Ureter (tissue), 1 donor: ENCODE measurements around the gene EYS. TPM values are rescaled to one million over a fixed set of nuclear protein-coding genes. Genes with fewer than 3 reads are reported as not detected.

Experiments used
- DNase-seq: peaks from one replicate; pipeline ENCODE4 v3.0.0-alpha.2; 2020; ENCODE audit warnings: low spot score
- total RNA-seq: library from RNA; stranded (reverse); gene quantifications from one replicate; pipeline ENCODE4 v1.2.4, GENCODE V29; 2023
- donor health status: DM: yes; HTN: yes; CAD: no.

Gene EYS
- total RNA-seq, 1 donor from 2014 or later: not detected

DNA sequence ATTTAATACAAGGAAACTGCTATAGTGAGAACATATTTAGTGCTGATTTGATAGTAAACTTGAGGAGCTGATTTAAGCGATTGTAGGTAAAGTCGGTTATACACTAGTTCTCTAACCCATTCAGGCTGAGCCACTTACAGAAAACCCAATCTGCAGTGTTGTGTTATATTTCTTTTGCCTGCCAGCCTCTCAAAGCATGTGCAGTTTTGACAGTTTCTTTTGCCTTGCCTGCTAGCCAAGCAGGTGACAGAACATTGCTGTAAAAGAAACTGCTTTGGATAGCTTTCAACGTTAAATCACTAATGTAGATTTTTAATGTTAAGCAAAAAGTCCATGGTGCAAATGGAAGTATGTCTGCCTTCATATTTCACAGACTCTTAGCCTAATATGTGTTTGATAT lies 982.9 kb downstream of the EYS start:
- no peak for DNase-seq

DNA sequence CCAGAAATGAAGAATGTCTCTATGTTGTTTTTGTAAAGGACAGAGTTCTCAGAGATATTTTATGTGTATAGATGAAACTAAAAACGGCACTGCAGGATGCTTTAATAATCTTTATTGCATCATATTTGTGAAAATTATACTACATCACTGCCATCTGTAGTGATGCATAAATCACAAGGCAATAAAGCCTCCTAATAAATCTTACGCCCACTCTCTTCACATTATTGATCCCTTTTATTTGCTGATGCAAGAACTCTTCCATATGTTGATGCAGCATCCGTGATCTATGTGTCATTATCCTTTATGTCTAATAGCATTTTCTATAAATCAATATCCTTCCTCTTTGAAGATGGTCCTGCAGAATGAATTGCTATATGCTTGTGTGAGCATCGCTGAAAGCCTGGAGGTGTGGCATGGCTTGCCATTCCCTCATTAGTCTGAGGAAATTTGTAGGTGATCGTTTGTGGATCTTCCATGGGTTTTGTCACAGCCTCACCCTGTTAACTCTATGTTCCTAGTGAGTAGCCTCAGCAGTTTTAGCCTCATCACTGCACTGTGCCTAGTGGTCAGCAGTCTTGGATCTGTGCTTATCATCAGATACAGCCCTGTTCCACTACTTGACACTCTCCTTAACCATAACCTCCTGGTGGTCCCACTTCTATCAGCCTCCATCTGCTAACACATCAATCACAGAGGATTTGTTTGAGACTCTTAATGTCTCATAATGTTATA lies 983.5 kb downstream of the EYS start:
- no peak for DNase-seq

DNA sequence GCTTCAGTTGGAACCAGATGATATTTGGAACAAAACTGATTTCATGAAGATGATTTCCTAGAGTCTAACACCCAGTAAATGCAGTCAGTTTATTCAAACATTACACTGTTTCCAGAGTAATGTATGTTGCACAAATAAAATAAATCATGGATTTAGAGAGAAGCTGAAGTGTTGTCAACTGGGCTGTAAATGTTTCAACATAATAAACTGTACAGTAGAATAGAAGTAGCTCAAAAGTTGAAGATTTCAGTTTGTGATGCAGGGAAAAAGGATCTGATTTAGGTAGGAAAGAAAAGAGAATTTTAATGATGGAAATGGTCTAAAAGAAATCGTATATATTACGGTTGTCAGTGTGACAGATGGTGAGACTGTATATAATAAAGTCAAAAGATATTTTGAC lies 985.2 kb downstream of the EYS start:
- no peak for DNase-seq

DNA sequence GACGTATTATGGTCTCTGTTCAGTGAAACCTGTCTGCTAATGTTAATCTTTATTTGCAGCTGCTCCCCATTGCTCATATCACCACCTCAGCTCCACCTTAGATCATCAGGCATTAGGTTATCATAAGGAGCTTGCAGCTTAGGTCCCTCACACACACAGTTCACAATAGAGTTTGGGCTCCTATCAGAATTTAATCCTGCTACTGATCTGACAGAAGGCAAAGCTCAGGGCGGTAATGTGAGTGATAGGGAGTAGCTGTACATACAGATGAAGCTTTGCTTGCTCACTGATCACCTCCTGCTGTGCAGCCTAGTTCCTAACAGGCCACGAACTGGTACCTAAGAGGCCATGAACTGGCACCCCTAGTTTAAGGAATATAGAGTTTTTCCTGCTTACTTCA lies 989.7 kb downstream of the EYS start:
- DNase-seq: no peak

DNA sequence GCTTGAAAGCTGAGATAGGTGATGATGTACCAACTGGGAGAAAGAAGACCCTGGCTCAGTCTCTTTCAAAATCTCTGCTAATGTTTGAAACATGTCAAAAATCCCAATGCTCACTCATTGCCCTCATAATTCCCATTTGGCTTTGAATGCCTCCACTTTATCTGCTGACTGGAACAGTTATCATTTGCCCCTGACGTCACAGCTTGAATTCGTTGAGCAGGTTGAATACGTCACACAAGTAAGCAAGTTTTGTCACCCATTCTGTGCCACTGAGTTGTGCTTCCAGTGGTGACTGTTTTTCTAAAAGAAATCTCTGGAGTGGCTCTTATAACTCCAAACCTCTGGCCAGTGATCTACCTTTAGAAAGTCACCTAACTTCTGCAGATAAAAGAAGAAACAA lies 991.4 kb downstream of the EYS start:
- DNase-seq: no peak

DNA sequence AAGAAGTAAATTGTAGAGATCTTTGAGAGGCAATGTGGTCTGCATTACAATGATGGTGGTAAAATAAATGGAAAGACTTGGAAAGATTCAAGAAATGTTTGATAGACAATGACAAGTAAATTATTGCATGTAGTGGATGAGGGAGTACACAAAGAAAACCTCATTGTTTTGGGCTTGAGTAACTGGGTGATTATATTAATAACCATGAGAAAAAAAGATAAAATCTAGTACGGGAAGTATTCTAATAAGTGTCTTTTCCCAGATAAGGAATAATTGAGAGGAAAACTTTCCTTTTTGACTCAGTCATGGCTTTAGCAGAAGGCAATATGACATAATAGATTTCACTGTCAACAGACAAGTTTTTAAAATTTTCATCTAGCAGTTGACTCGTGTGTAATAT lies 993.0 kb downstream of the EYS start:
- no peak for DNase-seq

DNA sequence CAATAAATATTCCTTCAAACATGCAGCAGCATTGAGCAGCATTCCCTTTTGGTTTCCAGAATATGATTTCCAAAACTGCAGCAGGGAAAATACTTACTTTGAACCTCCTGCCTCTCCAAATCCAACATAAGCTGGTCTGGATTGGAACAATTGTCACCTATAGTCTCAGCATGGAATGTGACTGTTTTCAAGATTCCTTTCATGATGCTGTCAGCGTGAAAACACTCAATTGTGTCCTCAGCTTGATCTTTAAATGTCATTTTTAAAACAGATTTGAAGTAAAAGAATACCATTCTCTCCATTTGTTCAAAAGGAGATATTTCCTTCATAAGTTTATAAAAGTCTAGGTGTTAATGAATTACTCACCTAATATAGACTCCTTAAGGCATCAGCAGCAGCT lies 993.9 kb downstream of the EYS start:
- no peak for DNase-seq

DNA sequence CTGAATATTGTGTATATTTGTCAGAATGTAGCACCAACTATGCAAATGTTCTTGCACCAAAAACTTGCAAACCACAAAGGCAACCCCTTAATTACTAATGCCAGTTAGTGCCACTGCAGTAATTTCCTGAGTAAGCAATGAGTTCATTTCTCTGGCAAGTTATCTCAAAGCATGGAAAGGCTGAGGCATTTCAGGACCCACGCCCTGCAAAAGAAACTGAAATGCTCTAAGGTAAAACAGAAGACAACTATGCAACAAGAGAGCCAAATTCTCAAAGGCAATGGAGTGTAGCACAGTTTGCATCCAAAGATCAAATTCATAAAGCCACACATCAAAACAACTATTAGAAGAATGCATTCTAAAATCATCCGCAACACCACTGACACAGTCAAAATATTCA lies 994.4 kb downstream of the EYS start:
- no peak for DNase-seq

DNA sequence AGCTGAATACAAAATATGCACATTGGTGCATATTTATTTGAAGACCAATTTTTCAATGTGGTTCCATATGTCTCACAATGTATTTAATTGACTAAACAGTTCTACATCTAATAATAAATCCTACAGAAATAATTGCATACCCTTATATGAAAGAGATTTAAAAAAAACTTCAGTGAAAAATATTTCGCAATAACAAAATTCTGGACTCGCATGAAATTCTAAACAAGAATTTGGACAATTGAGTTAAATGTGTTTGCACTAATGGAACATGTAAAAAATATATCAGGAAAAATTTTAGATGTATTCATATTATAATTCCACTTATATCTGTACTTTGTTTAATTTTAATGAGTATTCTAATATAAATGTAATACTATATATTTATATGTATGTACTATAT lies 1003.1 kb downstream of the EYS start:
- DNase-seq: no peak

DNA sequence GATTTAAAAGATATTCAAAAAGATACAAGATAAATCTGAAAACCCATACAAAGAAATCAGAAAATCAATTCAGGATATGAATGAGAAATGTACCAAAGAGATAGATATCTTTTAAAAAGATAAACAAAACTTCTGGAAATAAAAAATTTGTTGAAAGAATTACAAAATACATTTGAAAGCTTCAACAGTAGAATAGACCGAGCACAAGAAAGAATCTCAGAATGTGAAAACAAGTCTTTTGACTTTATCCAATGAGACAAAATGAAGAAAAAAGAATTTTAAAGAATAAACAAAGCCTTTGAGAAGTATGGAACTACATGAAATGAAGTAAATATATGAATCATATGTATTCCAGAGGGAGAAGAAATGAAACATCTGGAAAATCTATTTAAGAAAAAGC lies 1011.0 kb downstream of the EYS start:
- no peak for DNase-seq

DNA sequence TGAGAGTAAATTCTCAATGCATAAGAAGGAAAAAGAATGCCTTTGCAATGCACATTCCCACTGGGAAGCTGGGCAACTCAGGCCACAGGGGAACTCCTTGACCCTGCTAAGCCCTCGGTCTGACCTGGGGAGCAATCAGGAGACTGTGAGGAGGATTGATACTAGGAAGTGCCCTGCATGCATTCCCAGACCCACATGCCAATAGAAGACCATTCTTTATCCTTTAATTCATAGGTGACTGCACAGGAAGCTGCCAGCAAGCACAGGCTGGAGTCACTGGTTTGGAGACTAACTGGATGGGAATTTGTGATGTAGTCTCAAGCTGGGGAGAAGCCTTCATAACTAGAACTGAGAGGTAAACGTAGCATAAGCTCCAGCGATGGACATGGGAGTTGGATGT lies 1012.7 kb downstream of the EYS start:
- no peak for DNase-seq

DNA sequence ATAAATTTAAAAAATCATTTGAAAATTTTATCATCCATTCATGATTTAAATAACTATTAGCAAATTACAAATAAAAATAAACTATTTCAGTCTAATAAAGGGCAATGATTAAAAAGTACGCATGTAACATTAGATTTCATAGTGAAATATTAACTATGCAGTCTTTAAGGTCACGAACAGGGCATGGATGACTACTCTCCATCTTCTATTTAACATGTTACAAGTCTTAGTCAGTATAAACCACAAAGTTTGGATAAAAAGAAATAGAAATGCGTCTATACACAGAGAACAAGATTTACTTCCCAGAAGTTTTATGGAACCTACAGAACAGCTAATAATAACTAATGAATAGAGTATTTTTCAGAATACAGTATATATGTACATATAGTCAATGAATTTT lies 1016.0 kb downstream of the EYS start:
- no peak for DNase-seq

DNA sequence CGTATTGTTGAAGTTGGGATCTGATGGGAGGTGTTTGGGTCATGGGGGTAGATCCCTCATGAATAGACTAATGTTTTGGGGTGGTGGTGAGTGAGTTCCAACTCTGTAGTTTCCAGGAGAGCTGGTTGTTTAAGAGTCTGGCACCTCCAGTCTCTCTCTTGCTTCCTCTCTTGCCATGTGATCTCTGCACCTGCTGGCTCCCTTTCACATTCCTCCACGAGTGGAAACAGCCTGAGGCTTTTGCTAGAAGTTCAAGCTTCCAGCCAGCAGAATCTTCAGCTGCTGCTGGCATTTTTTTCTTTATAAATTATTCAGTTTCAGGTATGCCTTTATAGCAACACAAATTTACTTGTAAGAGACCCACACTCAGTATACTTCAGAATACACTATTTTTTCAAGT lies 1021.6 kb downstream of the EYS start:
- no peak for DNase-seq

DNA sequence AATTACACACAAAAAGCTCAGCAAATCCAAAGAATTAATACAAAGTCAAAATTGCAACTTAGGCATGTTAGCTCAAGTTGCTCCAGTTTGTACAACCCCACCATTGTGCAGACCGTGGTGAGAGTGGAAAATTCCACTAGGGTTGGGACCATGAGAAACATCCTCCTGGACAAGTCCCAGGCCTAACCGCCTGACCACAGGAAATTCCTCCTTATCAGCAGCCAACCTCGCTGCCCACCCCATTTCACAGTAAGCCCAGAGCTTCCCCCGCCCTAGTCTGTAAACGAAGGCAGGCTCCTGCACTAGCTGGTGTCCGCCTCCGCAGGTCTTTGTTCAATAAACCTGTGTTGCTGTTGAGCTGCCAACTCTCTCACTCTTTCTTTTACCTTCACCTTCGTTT lies 1023.3 kb downstream of the EYS start:
- no peak for DNase-seq

DNA sequence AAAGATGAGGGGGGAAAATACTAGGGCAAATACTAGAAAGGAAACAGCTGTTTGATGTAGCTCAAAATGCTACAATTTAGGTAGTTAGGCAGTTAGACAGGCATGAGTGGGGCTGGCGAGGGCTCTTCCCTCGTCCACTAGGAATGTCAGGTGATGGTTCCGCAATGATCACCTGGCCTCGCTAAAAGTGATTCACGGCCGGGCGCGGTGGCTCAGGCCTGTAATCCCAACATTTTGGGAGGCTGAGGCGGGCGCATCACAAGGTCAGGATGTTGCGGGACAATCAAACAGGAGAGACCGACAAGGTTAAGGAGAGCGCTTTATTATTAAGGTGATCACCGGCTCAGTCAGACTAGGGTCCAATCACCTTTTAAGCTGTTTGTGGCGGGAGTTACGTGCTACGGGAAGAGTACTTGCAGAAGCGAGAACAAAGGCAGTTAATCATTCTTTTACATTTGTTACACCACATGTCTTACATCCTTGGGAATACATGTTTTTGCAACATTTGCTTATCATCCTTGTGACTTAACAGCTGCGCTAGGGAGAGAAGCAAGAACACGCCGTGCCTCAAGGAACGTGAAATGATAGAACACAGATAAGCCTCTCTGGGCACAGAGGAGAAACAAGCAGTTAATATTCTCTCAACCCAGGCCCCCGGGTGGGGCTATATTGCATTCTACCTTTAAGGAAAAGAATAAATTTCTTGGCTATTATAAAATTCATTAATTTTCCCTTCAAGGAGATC lies 1025.4 kb downstream of the EYS start:
- no peak for DNase-seq

DNA sequence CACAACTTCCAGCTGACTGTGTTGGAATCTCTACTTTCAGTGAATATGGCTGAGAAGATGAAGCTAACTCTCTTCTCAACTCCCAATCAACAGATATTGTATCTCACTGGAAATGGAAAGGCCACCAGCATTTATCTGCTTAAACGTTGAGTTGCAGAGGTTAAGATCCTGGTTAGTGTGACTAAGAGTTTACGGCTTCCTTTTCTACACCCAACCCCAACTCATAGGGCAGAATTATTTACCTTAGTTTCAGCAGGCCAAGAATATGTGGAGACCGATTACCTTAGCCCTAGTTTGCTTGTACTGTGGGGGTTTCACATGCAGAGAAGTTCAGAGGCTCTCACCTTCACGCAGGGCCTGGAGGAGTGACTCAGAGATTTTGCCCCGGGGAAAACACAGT lies 1026.6 kb downstream of the EYS start:
- no peak for DNase-seq

DNA sequence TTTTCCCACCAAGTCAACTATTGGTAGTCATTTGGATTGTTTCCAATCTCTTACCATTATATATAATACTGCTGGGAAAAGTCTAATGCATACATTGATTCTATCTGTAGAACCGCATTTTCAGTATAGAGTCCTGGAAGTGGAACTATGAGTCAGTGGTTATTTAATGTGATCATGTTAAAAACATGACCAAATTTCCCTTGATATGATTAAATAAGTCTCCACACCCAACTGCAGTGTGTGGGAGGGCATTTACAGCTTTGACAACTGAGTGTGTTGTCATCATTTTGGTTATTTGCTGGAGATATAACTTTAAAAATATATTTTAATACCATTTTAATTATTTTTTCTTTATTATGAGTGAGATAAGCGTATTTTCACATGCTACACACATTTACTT lies 1027.6 kb downstream of the EYS start:
- DNase-seq: no peak

DNA sequence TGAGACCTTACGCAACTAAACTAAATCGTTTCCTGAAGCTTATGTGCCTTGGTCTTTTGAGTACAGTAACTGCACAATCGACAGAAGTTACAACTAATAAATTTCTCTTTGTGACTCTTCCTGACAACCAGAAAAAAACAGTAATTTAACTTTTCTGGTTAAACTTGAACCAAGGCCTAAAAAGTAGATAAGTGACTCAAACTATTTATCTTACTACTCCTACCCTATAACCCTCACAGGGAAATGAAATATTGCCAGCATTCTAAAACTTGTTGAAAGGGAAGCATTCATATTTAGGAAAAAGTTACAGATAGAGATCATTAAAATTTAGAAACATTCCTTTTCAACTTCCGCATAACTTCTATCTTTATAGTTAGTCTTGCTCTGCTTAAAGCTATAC lies 1034.4 kb downstream of the EYS start:
- DNase-seq: no peak

DNA sequence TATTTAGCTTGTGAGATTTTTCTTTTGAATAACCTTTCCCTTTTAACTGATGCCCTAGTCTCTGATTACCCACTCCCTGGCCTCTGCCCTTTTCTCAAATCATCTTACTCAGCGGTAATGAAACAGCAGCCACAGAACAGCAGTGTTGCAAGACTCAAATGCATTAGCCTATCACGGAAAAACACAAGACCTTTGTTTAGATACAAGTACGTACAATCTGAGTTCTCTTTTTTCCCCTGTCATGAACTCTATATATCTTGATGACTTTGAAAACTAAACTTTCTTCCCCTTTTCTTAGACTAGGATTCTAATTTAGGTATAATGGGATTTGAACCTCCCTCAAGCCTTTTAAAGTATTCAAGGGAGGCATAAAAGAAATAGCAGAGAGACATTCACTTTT lies 1034.9 kb downstream of the EYS start:
- DNase-seq: no peak

DNA sequence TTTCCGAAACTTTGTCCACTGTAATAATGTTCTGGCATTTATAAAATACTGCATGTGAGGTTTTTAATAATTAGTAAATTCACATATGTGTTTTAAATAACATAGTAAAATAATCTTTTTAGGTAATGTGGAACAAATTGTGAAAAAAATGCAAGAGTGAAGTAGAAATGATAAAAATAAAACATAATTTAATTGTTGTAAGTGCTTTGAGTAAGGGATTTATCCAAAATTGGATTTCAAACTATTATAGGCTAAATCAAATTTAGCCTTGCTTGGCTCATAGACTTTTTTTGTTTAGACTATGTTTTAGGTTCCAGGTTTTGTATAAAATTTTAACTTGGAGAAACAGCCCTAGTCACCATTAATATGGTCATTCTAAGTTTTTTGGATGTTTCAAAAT lies 1041.9 kb downstream of the EYS start:
- DNase-seq: no peak

DNA sequence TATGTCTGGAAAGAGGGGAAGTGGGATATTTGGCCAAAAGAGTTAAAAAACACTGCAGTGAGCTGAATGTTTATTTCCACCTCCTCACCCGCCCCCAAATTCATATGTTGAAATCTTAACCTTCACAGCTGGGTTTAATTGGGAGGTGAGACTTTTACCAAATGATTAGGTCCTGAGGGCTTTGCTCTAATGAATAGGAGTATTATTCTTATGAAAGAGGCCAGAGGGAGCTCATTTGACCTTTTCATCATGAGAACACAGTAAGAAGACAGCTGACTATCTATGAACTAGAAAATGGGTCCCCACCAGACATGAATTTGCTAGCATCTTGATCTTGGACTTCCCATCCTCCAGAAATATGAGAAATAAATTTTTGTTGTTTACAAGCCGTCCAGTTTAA lies 1042.5 kb downstream of the EYS start:
- DNase-seq: no peak

DNA sequence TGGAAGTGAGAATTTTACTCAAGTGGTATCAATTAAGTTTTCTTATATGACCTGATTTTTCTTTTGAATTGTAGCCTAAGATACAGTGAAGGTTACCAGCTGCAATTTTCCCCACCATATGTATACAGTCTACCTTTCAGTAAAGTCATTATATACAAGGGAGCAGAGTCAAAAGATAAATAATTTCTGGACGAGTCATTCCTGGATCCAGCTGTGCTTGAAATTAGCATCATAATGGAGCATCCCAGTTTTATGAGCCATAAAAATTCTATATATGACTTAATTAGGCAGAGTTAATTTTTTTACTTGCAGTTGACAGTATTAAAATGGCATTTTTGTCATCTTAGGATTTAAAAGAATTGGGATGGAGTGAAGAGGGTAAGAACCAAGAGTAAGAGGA lies 1063.0 kb downstream of the EYS start:
- no peak for DNase-seq

DNA sequence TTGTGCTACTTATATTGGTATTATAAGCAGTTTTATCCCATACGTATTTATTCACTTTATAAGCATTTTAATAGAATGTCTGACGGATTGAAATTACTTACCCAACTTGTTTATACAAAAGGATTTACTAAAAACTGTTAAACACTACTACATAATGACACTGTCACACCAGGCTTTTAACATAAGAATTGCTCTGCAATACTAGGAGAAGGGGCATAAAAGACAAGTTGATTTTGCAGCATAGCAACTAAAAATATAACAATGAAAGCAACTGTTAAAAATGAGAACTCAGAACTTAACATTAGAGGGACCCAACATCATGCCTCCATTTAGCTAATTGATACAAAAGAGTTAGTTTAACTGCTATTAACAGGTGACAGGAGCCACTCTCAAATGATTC lies 1076.1 kb downstream of the EYS start:
- DNase-seq: no peak

DNA sequence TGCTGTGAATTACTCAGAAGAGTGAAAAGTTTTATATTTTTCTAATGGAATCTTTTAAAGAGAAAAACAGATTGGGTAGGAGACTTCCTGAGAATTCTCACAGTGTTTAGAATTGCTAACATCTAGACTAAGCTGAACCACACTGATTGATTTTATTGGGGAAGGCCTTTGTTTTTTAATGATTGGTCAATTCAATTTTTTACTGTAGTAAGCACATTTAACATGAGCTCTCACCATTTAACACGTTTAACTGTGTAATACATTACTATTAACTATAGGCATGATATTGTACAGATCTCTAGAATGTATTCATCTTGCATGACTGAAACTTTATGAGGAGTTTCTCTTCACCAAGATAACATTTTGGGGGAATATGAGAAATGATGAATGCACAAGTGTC lies 1084.1 kb downstream of the EYS start:
- no peak for DNase-seq
